ENCODE measurements around the gene RANBP3.

The RANBP3 gene

GRCh38 chr19:5916181-5916708 is 61.7 kb downstream of the RANBP3 start:
- H3K4me3 ChIP-seq (ENCODE audit: low read length), result no peak overlapping the region
- DNase-seq (ENCODE audit: low read depth, low spot score), result no peak

- H3K4me3 ChIP-seq (ENCODE audit: low read length), result no peak overlapping the region
- no peak for DNase-seq (ENCODE audit: low read depth, low spot score)
Measured at GRCh38 chr19:5915782-5916165, 62.2 kb downstream of the RANBP3 start.

- DNase-seq (ENCODE audit: low read depth, low spot score), result no peak
- no peak overlapping the region for H3K4me3 ChIP-seq (ENCODE audit: low read length)
Measured at GRCh38 chr19:5914946-5915781, 62.8 kb downstream of the RANBP3 start.

- DNase-seq (ENCODE audit: low read depth, low spot score), result no peak
- no peak overlapping the region for H3K4me3 ChIP-seq (ENCODE audit: low read length)
Measured at GRCh38 chr19:5914358-5914774, 63.6 kb downstream of the RANBP3 start.

- DNase-seq (ENCODE audit: low read depth, low spot score), result no peak
- H3K4me3 ChIP-seq (ENCODE audit: low read length), result no peak within 1 kb of the TSS
Measured at GRCh38 chr19:5913739-5914357, 64.1 kb downstream of the RANBP3 start, which contains the start of gene CAPS. CAPS (plus strand) TSS chr19:5914254; CDS start chr19:5914407, 153 bp downstream.

- DNase-seq (ENCODE audit: low read depth, low spot score), result no peak
- no peak overlapping the region for H3K4me3 ChIP-seq (ENCODE audit: low read length)
Measured at GRCh38 chr19:5911366-5911765, 66.6 kb downstream of the RANBP3 start.

GRCh38 chr19:5910638-5910907 is 67.4 kb downstream of the RANBP3 start:
- DNase-seq (ENCODE audit: low read depth, low spot score), result no peak
- no peak overlapping the region for H3K4me3 ChIP-seq (ENCODE audit: low read length)

GRCh38 chr19:5908773-5909442 is 69.0 kb downstream of the RANBP3 start:
- no peak for DNase-seq (ENCODE audit: low read depth, low spot score)
- H3K4me3 ChIP-seq (ENCODE audit: low read length), result no peak overlapping the region

GRCh38 chr19:5907241-5907640 is 70.7 kb downstream of the RANBP3 start:
- no peak overlapping the region for H3K4me3 ChIP-seq (ENCODE audit: low read length)
- no peak for DNase-seq (ENCODE audit: low read depth, low spot score)

GRCh38 chr19:5905114-5905778 is 72.7 kb downstream of the RANBP3 start:
- no peak for DNase-seq (ENCODE audit: low read depth, low spot score)
- peak overlapping the region; percentile 82 for H3K4me3 ChIP-seq (ENCODE audit: low read length)

GRCh38 chr19:5904352-5905113 is 73.4 kb downstream of the RANBP3 start, which contains the start of gene VMAC:
VMAC (plus strand) TSS chr19:5904872; CDS start chr19:5904891, 19 bp downstream.
- H3K4me3 ChIP-seq (ENCODE audit: low read length), result peak within 1 kb of the TSS; percentile 99
- DNase-seq (ENCODE audit: low read depth, low spot score), result peak; percentile 100

GRCh38 chr19:5903624-5904351 is 74.2 kb downstream of the RANBP3 start, which contains the start of gene NDUFA11:
NDUFA11 (minus strand) TSS chr19:5903790; CDS start chr19:5903708, 82 bp downstream.
- peak; percentile 89 for DNase-seq (ENCODE audit: low read depth, low spot score)
- H3K4me3 ChIP-seq (ENCODE audit: low read length), result peak within 1 kb of the TSS; percentile 99

GRCh38 chr19:5903056-5903623 is 74.8 kb downstream of the RANBP3 start:
- peak overlapping the region; percentile 99 for H3K4me3 ChIP-seq (ENCODE audit: low read length)
- DNase-seq (ENCODE audit: low read depth, low spot score), result no peak

GRCh38 chr19:5900976-5901375 is 77.0 kb downstream of the RANBP3 start:
- H3K4me3 ChIP-seq (ENCODE audit: low read length), result no peak overlapping the region
- no peak for DNase-seq (ENCODE audit: low read depth, low spot score)

GRCh38 chr19:5899728-5900526 is 78.0 kb downstream of the RANBP3 start:
- H3K4me3 ChIP-seq (ENCODE audit: low read length), result no peak overlapping the region
- no peak for DNase-seq (ENCODE audit: low read depth, low spot score)

- no peak for DNase-seq (ENCODE audit: low read depth, low spot score)
- H3K4me3 ChIP-seq (ENCODE audit: low read length), result no peak overlapping the region
Measured at GRCh38 chr19:5897189-5897969, 80.6 kb downstream of the RANBP3 start.

Measured in Jurkat, Clone E6-1 (cell line).